Measurements from ENCODE around the gene ZSCAN5A.
"Not testable (repeated sequence)": the region's sequence is repeated elsewhere in the genome, so short reads cannot be mapped to it uniquely, and the experiment has no call there.

The ZSCAN5A gene

GRCh38 chr19:56269348-56269747 lies 45.3 kb downstream of the ZSCAN5A start:
- no peak for FAIRE-seq

GRCh38 chr19:56266051-56266450 lies 48.6 kb downstream of the ZSCAN5A start:
- FAIRE-seq: no peak

GRCh38 chr19:56263319-56263718 lies 51.3 kb downstream of the ZSCAN5A start:
- no peak for FAIRE-seq

- not testable (repeated sequence) for FAIRE-seq
Measured at GRCh38 chr19:56261932-56262331, 52.7 kb downstream of the ZSCAN5A start.

GRCh38 chr19:56261145-56261544 lies 53.5 kb downstream of the ZSCAN5A start:
- no peak for FAIRE-seq

GRCh38 chr19:56258272-56258671 lies 56.4 kb downstream of the ZSCAN5A start:
- no peak for FAIRE-seq

GRCh38 chr19:56253737-56254136 lies 60.9 kb downstream of the ZSCAN5A start:
- peak; percentile 60 for FAIRE-seq

GRCh38 chr19:56252699-56253422 lies 61.8 kb downstream of the ZSCAN5A start:
- no peak for FAIRE-seq

- FAIRE-seq: not testable (repeated sequence)
Measured at GRCh38 chr19:56248736-56249338, 65.8 kb downstream of the ZSCAN5A start.

- FAIRE-seq: not testable (repeated sequence)
Measured at GRCh38 chr19:56245764-56246163, 68.9 kb downstream of the ZSCAN5A start.

- no peak for FAIRE-seq
Measured at GRCh38 chr19:56245121-56245740, 69.4 kb downstream of the ZSCAN5A start.

- no peak for FAIRE-seq
Measured at GRCh38 chr19:56223481-56223880, 91.2 kb downstream of the ZSCAN5A start.

GRCh38 chr19:56222901-56223300 lies 91.7 kb downstream of the ZSCAN5A start:
- no peak for FAIRE-seq

- no peak for FAIRE-seq
Measured at GRCh38 chr19:56221851-56222250, 92.8 kb downstream of the ZSCAN5A start.

GRCh38 chr19:56221442-56221841 lies 93.2 kb downstream of the ZSCAN5A start:
- peak; percentile 83 for FAIRE-seq

- no peak for FAIRE-seq
Measured at GRCh38 chr19:56218961-56219360, 95.7 kb downstream of the ZSCAN5A start.

GRCh38 chr19:56217039-56217949 lies 97.3 kb downstream of the ZSCAN5A start:
- FAIRE-seq: no peak

GRCh38 chr19:56211718-56212117 lies 102.9 kb downstream of the ZSCAN5A start:
- no peak for FAIRE-seq

- not testable (repeated sequence) for FAIRE-seq
Measured at GRCh38 chr19:56210036-56210435, 104.6 kb downstream of the ZSCAN5A start.

- no peak for FAIRE-seq
Measured at GRCh38 chr19:56209091-56209490, 105.5 kb downstream of the ZSCAN5A start.

GRCh38 chr19:56207581-56207980 lies 107.1 kb downstream of the ZSCAN5A start:
- FAIRE-seq: not testable (repeated sequence)

GRCh38 chr19:56201973-56202372 lies 112.7 kb downstream of the ZSCAN5A start, which contains the start of gene ZSCAN5C:
ZSCAN5C (plus strand) TSS chr19:56202273; CDS start chr19:56205914, 3,641 bp downstream.
- no peak for FAIRE-seq

- no peak for FAIRE-seq
Measured at GRCh38 chr19:56199687-56200086, 115.0 kb downstream of the ZSCAN5A start.

Measured in G401.6 (cell line).